KMS-11 (cell line): ENCODE results near the gene STUM.
A peak's percentile ranks its signal among the peaks of the same experiment; 100 is the strongest.

Experiments used
- H2AFZ ChIP-seq: fragments of 200-600 bp; sonication (generic); 2 replicates; pipeline ENCODE4 v1.6.1; 2016; ENCODE audit warnings: antibody characterized with exemption, mixed run types, low read depth
- H3K27ac ChIP-seq: fragments of 200-600 bp; sonication (generic); 2 replicates; pipeline ENCODE4 v1.6.1; 2016; ENCODE audit warnings: mild to moderate bottlenecking, mixed run types
- H3K27me3 ChIP-seq: fragments of 200-600 bp; sonication (generic); 2 replicates; pipeline ENCODE4 v1.6.1; 2017; ENCODE audit warnings: mild to moderate bottlenecking, low read depth, mixed run types, moderate library complexity; ENCODE audit not compliant: insufficient read depth
- H3K36me3 ChIP-seq: fragments of 200-600 bp; sonication (generic); 2 replicates; pipeline ENCODE4 v1.6.1; 2017; ENCODE audit warnings: mild to moderate bottlenecking, mixed run types; ENCODE audit not compliant: insufficient read depth
- H3K4me1 ChIP-seq: fragments of 200-600 bp; sonication (generic); 2 replicates; pipeline ENCODE4 v1.6.1; 2016; ENCODE audit warnings: mild to moderate bottlenecking, low read depth, mixed run types; ENCODE audit not compliant: poor library complexity, severe bottlenecking
- H3K4me2 ChIP-seq: fragments of 200-600 bp; sonication (generic); 2 replicates; pipeline ENCODE4 v1.7.0; 2016; ENCODE audit warnings: mild to moderate bottlenecking, mixed run types
- H3K4me3 ChIP-seq: fragments of 200-600 bp; sonication (generic); IDR thresholded peaks from 2 replicates; pipeline ENCODE4 v1.6.1; 2017; ENCODE audit warnings: low read depth, low read length, mixed read lengths; ENCODE audit not compliant: insufficient read depth
- H3K79me2 ChIP-seq: fragments of 200-600 bp; sonication (generic); 2 replicates; pipeline ENCODE4 v1.6.1; 2016; ENCODE audit warnings: low read depth, mixed run types; ENCODE audit not compliant: insufficient read depth
- H3K9ac ChIP-seq: fragments of 200-600 bp; sonication (generic); 2 replicates; pipeline ENCODE4 v1.6.1; 2016; ENCODE audit warnings: mild to moderate bottlenecking, mixed run types
- H4K20me1 ChIP-seq: fragments of 200-600 bp; sonication (generic); 2 replicates; pipeline ENCODE4 v1.6.1; 2016; ENCODE audit warnings: mild to moderate bottlenecking, mixed run types; ENCODE audit not compliant: insufficient read depth
- CTCF ChIP-seq: fragments of 200-600 bp; sonication (generic); conservative IDR thresholded peaks from 2 replicates; pipeline ENCODE4 v1.6.1; 2017; ENCODE audit warnings: low read depth, mild to moderate bottlenecking, antibody characterized with exemption, low read length, moderate library complexity, mixed read lengths

Gene STUM

GRCh38 chr1:226651041-226651731 lies 102.6 kb downstream of the STUM start:
- no peak overlapping the region for H3K9ac ChIP-seq
- H3K79me2 ChIP-seq, result peaks cover 13% of the 10 kb centered on the region; the same call in 1 of the 2 replicates
- H3K27me3 ChIP-seq, result no peaks in the 10 kb centered on the region
- no peak overlapping the region for H3K4me2 ChIP-seq
- H3K36me3 ChIP-seq, result no peaks in the 10 kb centered on the region; the same call in 1 of the 2 replicates
- TF ChIP-seq CTCF, result no peak
- H2AFZ ChIP-seq, result no peak overlapping the region
- no peaks in the 10 kb centered on the region for H4K20me1 ChIP-seq
- H3K27ac ChIP-seq, result no peak overlapping the region
- peaks cover 29% of the 10 kb centered on the region for H3K4me1 ChIP-seq
- H3K4me3 ChIP-seq, result no peak overlapping the region

GRCh38 chr1:226651732-226652105 lies 103.2 kb downstream of the STUM start:
- H3K9ac ChIP-seq, result no peak overlapping the region
- H3K4me2 ChIP-seq, result no peak overlapping the region
- H4K20me1 ChIP-seq, result no peaks in the 10 kb centered on the region
- H3K4me3 ChIP-seq, result no peak overlapping the region
- TF ChIP-seq CTCF, result no peak
- H3K36me3 ChIP-seq, result no peaks in the 10 kb centered on the region; the same call in 1 of the 2 replicates
- H3K4me1 ChIP-seq, result peaks cover 35% of the 10 kb centered on the region
- H2AFZ ChIP-seq, result no peak overlapping the region
- no peak overlapping the region for H3K27ac ChIP-seq
- H3K27me3 ChIP-seq, result no peaks in the 10 kb centered on the region
- H3K79me2 ChIP-seq, result peaks cover 17% of the 10 kb centered on the region; the same call in 1 of the 2 replicates

DNA sequence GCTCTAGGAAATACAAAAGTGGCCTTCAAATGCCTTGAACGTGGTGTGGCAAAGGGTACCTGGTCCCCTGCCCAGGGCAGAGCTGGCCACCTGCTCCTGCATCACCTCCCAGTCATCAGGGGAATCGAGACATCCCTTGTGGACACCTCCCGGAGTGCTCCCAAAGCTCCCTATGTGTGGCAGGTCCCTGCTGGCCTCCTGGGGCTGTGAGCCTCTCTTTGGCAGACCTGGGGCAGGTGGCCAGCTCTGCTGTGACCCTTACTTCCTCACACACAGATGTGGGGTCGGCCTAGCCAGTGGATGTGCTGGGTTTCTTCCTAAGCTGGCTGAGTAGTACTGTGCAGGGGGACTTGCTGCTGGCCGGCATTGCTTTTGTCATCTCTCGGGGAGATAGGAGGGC lies 104.0 kb downstream of the STUM start:
- H3K27ac ChIP-seq, result peak overlapping the region; percentile 77; the same call in 1 of the 2 replicates

GRCh38 chr1:226653311-226653921 lies 104.9 kb downstream of the STUM start:
- Histone ChIP-seq H3K4me2 (no peak overlapping the region; the same call in 1 of the 2 replicates), H3K4me1 (peaks cover 52% of the 10 kb centered on the region), H2AFZ (peak overlapping the region; percentile 18; the same call in 1 of the 2 replicates), H4K20me1 (no peaks in the 10 kb centered on the region), H3K36me3 (no peaks in the 10 kb centered on the region), H3K4me3 (peak overlapping the region; percentile 88), H3K27ac (peak overlapping the region; percentile 77), H3K27me3 (no peaks in the 10 kb centered on the region), H3K9ac (peak overlapping the region; percentile 52), H3K79me2 (peaks cover 30% of the 10 kb centered on the region; the same call in 1 of the 2 replicates)
- TF ChIP-seq CTCF, result no peak

More for the DNA sequence above, 104.0 kb downstream of the STUM start:
- no peak for TF ChIP-seq CTCF
- no peaks in the 10 kb centered on the region for H4K20me1 ChIP-seq
- H3K79me2 ChIP-seq, result peaks cover 22% of the 10 kb centered on the region; the same call in 1 of the 2 replicates
- H3K9ac ChIP-seq, result peak overlapping the region; percentile 52; the same call in 1 of the 2 replicates
- no peaks in the 10 kb centered on the region for H3K27me3 ChIP-seq
- H2AFZ ChIP-seq, result no peak overlapping the region
- peaks cover 44% of the 10 kb centered on the region for H3K4me1 ChIP-seq
- no peaks in the 10 kb centered on the region for H3K36me3 ChIP-seq
- H3K4me3 ChIP-seq, result no peak overlapping the region
- H3K4me2 ChIP-seq, result no peak overlapping the region; the same call in 1 of the 2 replicates
